ENCODE measurements around the gene ATXN1. TPM values are rescaled to one million over a fixed set of nuclear protein-coding genes. Genes with fewer than 3 reads are reported as not detected.

Gene ATXN1
- total and polyA plus RNA-seq, 2 experiments from 2014 or later = 4.8 to 9.1 TPM

DNA sequence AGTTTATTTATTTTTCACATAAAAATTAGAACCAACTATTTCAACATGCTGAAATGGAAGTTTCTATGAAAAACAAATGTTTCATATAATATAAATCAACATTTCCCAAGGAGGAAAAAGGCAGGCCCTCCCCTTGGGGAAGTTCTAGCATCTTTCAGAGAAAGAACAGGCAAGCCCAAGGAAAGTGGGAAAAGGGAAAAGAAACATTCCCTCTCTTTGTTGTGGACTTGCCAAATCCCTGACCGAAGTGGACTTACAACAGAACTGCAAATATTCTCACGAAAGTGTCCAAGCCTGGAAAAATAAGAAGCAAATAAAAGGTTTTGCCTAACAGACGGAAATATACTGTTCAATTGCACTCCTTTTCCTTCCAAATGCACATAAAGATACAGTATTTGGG, 214.4 kb downstream of the ATXN1 start:
- Histone ChIP-seq H4K20me1 (replicated peaks; ENCODE audit: insufficient read depth) (no peaks in the 10 kb centered on the region), H3K27ac (ENCODE audit: low read depth) (no peak overlapping the region), H3K36me3 (ENCODE audit: insufficient read depth) (no peaks in the 10 kb centered on the region), H3K4me1 (ENCODE audit: insufficient read depth) (no peaks in the 10 kb centered on the region), H3K9me2 (ENCODE audit: insufficient read depth) (no peaks in the 10 kb centered on the region), H2AFZ (no peak overlapping the region), H3K27me3 (ENCODE audit: insufficient read depth) (no peaks in the 10 kb centered on the region), H3K79me2 (replicated peaks; ENCODE audit: insufficient read depth) (no peaks in the 10 kb centered on the region), H3F3A (replicated peaks; ENCODE audit: low read depth) (no peaks in the 10 kb centered on the region), H3K4me3 (no peak overlapping the region), H3K4me2 (no peak overlapping the region)
- Mint-ChIP-seq H3K36me3 (ENCODE audit: low read depth) (no peaks in the 10 kb centered on the region), H3K4me1 (no peaks in the 10 kb centered on the region; the same call in 1 of the 3 replicates), H3K27ac (no peak overlapping the region), H3K27me3 (ENCODE audit: insufficient read depth, low read depth, poor library complexity) (no peaks in the 10 kb centered on the region), H3K4me3 (no peak overlapping the region), H3K9me3 (no peaks in the 10 kb centered on the region)
- ATAC-seq (no peak), DNase-seq (ENCODE audit: low spot score) (no peak)
- TF ChIP-seq EZH2phosphoT487 (IDR thresholded peaks at IDR 0.05; ENCODE audit: unreplicated experiment) = no peak
- no peak for TF ChIP-seq EZH2 (IDR thresholded peaks at IDR 0.05; ENCODE audit: low read depth, unreplicated experiment)
- TF ChIP-seq, protein P1, sequence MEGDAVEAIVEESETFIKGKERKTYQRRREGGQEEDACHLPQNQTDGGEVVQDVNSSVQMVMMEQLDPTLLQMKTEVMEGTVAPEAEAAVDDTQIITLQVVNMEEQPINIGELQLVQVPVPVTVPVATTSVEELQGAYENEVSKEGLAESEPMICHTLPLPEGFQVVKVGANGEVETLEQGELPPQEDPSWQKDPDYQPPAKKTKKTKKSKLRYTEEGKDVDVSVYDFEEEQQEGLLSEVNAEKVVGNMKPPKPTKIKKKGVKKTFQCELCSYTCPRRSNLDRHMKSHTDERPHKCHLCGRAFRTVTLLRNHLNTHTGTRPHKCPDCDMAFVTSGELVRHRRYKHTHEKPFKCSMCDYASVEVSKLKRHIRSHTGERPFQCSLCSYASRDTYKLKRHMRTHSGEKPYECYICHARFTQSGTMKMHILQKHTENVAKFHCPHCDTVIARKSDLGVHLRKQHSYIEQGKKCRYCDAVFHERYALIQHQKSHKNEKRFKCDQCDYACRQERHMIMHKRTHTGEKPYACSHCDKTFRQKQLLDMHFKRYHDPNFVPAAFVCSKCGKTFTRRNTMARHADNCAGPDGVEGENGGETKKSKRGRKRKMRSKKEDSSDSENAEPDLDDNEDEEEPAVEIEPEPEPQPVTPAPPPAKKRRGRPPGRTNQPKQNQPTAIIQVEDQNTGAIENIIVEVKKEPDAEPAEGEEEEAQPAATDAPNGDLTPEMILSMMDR (conservative IDR thresholded peaks at IDR 0.05; ENCODE audit: low read depth in 2 of 2) = no peak
- no peak for TF ChIP-seq ZNF114 (CRISPR knock-in tag; IDR thresholded peaks at IDR 0.05)
- no peak for TF ChIP-seq POLR2AphosphoS5 (IDR thresholded peaks at IDR 0.05; ENCODE audit: low read depth)
- no peak for TF ChIP-seq STAT1 (IDR thresholded peaks at IDR 0.05; ENCODE audit: unreplicated experiment)
- no peak for TF ChIP-seq CREB1 (CRISPR knock-in tag; IDR thresholded peaks at IDR 0.05; ENCODE audit: low read depth)
- TF ChIP-seq NANOG (IDR thresholded peaks at IDR 0.05; ENCODE audit: borderline replicate concordance) = no peak
- TF ChIP-seq JUNB (IDR thresholded peaks at IDR 0.05; ENCODE audit: unreplicated experiment) = no peak
- TF ChIP-seq, protein P2, sequence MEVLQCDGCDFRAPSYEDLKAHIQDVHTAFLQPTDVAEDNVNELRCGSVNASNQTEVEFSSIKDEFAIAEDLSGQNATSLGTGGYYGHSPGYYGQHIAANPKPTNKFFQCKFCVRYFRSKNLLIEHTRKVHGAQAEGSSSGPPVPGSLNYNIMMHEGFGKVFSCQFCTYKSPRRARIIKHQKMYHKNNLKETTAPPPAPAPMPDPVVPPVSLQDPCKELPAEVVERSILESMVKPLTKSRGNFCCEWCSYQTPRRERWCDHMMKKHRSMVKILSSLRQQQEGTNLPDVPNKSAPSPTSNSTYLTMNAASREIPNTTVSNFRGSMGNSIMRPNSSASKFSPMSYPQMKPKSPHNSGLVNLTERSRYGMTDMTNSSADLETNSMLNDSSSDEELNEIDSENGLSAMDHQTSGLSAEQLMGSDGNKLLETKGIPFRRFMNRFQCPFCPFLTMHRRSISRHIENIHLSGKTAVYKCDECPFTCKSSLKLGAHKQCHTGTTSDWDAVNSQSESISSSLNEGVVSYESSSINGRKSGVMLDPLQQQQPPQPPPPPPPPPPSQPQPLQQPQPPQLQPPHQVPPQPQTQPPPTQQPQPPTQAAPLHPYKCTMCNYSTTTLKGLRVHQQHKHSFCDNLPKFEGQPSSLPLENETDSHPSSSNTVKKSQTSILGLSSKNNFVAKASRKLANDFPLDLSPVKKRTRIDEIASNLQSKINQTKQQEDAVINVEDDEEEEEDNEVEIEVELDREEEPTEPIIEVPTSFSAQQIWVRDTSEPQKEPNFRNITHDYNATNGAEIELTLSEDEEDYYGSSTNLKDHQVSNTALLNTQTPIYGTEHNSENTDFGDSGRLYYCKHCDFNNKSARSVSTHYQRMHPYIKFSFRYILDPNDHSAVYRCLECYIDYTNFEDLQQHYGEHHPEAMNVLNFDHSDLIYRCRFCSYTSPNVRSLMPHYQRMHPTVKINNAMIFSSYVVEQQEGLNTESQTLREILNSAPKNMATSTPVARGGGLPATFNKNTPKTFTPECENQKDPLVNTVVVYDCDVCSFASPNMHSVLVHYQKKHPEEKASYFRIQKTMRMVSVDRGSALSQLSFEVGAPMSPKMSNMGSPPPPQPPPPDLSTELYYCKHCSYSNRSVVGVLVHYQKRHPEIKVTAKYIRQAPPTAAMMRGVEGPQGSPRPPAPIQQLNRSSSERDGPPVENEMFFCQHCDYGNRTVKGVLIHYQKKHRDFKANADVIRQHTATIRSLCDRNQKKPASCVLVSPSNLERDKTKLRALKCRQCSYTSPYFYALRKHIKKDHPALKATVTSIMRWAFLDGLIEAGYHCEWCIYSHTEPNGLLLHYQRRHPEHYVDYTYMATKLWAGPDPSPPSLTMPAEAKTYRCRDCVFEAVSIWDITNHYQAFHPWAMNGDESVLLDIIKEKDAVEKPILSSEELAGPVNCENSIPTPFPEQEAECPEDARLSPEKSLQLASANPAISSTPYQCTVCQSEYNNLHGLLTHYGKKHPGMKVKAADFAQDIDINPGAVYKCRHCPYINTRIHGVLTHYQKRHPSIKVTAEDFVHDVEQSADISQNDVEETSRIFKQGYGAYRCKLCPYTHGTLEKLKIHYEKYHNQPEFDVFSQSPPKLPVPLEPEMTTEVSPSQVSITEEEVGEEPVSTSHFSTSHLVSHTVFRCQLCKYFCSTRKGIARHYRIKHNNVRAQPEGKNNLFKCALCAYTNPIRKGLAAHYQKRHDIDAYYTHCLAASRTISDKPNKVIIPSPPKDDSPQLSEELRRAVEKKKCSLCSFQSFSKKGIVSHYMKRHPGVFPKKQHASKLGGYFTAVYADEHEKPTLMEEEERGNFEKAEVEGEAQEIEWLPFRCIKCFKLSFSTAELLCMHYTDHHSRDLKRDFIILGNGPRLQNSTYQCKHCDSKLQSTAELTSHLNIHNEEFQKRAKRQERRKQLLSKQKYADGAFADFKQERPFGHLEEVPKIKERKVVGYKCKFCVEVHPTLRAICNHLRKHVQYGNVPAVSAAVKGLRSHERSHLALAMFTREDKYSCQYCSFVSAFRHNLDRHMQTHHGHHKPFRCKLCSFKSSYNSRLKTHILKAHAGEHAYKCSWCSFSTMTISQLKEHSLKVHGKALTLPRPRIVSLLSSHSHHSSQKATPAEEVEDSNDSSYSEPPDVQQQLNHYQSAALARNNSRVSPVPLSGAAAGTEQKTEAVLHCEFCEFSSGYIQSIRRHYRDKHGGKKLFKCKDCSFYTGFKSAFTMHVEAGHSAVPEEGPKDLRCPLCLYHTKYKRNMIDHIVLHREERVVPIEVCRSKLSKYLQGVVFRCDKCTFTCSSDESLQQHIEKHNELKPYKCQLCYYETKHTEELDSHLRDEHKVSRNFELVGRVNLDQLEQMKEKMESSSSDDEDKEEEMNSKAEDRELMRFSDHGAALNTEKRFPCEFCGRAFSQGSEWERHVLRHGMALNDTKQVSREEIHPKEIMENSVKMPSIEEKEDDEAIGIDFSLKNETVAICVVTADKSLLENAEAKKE (CRISPR knock-in tag; IDR thresholded peaks at IDR 0.05) = no peak
- TF ChIP-seq ZNF331 (CRISPR knock-in tag; IDR thresholded peaks at IDR 0.05; ENCODE audit: low read depth) = no peak
- TF ChIP-seq, protein P3, sequence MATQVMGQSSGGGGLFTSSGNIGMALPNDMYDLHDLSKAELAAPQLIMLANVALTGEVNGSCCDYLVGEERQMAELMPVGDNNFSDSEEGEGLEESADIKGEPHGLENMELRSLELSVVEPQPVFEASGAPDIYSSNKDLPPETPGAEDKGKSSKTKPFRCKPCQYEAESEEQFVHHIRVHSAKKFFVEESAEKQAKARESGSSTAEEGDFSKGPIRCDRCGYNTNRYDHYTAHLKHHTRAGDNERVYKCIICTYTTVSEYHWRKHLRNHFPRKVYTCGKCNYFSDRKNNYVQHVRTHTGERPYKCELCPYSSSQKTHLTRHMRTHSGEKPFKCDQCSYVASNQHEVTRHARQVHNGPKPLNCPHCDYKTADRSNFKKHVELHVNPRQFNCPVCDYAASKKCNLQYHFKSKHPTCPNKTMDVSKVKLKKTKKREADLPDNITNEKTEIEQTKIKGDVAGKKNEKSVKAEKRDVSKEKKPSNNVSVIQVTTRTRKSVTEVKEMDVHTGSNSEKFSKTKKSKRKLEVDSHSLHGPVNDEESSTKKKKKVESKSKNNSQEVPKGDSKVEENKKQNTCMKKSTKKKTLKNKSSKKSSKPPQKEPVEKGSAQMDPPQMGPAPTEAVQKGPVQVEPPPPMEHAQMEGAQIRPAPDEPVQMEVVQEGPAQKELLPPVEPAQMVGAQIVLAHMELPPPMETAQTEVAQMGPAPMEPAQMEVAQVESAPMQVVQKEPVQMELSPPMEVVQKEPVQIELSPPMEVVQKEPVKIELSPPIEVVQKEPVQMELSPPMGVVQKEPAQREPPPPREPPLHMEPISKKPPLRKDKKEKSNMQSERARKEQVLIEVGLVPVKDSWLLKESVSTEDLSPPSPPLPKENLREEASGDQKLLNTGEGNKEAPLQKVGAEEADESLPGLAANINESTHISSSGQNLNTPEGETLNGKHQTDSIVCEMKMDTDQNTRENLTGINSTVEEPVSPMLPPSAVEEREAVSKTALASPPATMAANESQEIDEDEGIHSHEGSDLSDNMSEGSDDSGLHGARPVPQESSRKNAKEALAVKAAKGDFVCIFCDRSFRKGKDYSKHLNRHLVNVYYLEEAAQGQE (IDR thresholded peaks at IDR 0.05; ENCODE audit: unreplicated experiment) = no peak

All from GM23338 (cell line).